HepG2 (cell line): ENCODE data around the gene CDK12. TPM values are rescaled to one million over a fixed set of nuclear protein-coding genes. Genes with fewer than 3 reads are reported as not detected.

Experiments
- ATF1 ChIP-seq: IDR thresholded peaks from 2 replicates; pipeline ENCODE4 v1.6.1; 2016; ENCODE audit warnings: mild to moderate bottlenecking, control low read depth
- CCDC6 ChIP-seq: sonication (generic); formaldehyde crosslinking; IDR thresholded peaks from 2 replicates; pipeline ENCODE4 v1.8.1; 2022; ENCODE audit warnings: mild to moderate bottlenecking, missing genetic modification reagents, moderate library complexity
- FOXP4 ChIP-seq: sonication (generic); formaldehyde crosslinking; IDR thresholded peaks from 2 replicates; pipeline ENCODE4 v1.4.0; 2020; ENCODE audit warnings: missing genetic modification reagents
- KLF15 ChIP-seq: sonication (generic); formaldehyde crosslinking; IDR thresholded peaks from 2 replicates; pipeline ENCODE4 v1.8.1; 2023; ENCODE audit warnings: borderline replicate concordance, mild to moderate bottlenecking, inconsistent platforms, missing genetic modification reagents, mixed read lengths
- MTF1 ChIP-seq: sonication (generic); formaldehyde crosslinking; IDR thresholded peaks from 2 replicates; pipeline ENCODE4 v1.5.0; 2020; ENCODE audit warnings: missing genetic modification reagents
- NFKB2 ChIP-seq: sonication (generic); formaldehyde crosslinking; IDR thresholded peaks from 2 replicates; pipeline ENCODE4 v1.4.0; 2020; ENCODE audit warnings: missing genetic modification reagents, borderline replicate concordance
- REST ChIP-seq, 2 experiments: IDR thresholded peaks; 2 replicates each; pipeline ENCODE4 v1.6.1; 2011 to 2012; ENCODE audit warnings: low read length in 2 of 2, borderline replicate concordance in 1 of 2, low read depth in 1 of 2, mild to moderate bottlenecking in 1 of 2, moderate library complexity in 1 of 2
- SIX1 ChIP-seq: sonication (generic); formaldehyde crosslinking; IDR thresholded peaks from 2 replicates; pipeline ENCODE4 v1.4.0; 2020; ENCODE audit warnings: missing genetic modification reagents, borderline replicate concordance
- ZBTB7A ChIP-seq: sonication (generic); formaldehyde crosslinking; IDR thresholded peaks from 2 replicates; pipeline ENCODE4 v1.8.0; 2022; ENCODE audit warnings: mild to moderate bottlenecking, missing genetic modification reagents
- ZEB1 ChIP-seq: IDR thresholded peaks from 2 replicates; pipeline ENCODE4 v1.6.1; 2012; ENCODE audit warnings: mild to moderate bottlenecking, low read depth, inconsistent platforms; ENCODE audit not compliant: insufficient replicate concordance
- ZFYVE20 ChIP-seq: sonication (generic); formaldehyde crosslinking; IDR thresholded peaks from 2 replicates; pipeline ENCODE4 v1.8.0; 2023; ENCODE audit warnings: low read depth, mild to moderate bottlenecking, moderate library complexity, missing genetic modification reagents, borderline replicate concordance
- ZNF232 ChIP-seq: sonication (generic); formaldehyde crosslinking; IDR thresholded peaks from 2 replicates; pipeline ENCODE4 v1.4.0; 2020; ENCODE audit warnings: missing genetic modification reagents, borderline replicate concordance
- ZNF234 ChIP-seq: sonication (generic); formaldehyde crosslinking; conservative IDR thresholded peaks from 2 replicates; pipeline ENCODE4 v1.5.1; 2020; ENCODE audit warnings: mild to moderate bottlenecking, missing genetic modification reagents
- ZNF446 ChIP-seq: sonication (generic); formaldehyde crosslinking; IDR thresholded peaks from 2 replicates; pipeline ENCODE4 v1.5.0; 2020; ENCODE audit warnings: mild to moderate bottlenecking, missing genetic modification reagents
- ZNF451 ChIP-seq: sonication (generic); formaldehyde crosslinking; IDR thresholded peaks from 2 replicates; pipeline ENCODE4 v1.5.0; 2020; ENCODE audit warnings: mild to moderate bottlenecking, missing genetic modification reagents
- ZNF558 ChIP-seq: sonication (generic); formaldehyde crosslinking; IDR thresholded peaks from 2 replicates; pipeline ENCODE4 v1.9.0; 2022; ENCODE audit warnings: mild to moderate bottlenecking, missing genetic modification reagents, borderline replicate concordance
- ZSCAN12 ChIP-seq: sonication (generic); formaldehyde crosslinking; IDR thresholded peaks from 2 replicates; pipeline ENCODE4 v1.9.0; 2021; ENCODE audit warnings: mild to moderate bottlenecking, missing genetic modification reagents
- polyA plus RNA-seq, 8 experiments: library from polyadenylated mRNA; depleted of rRNA in 3 of 8; stranded (reverse) in 7 of 8; unstranded in 1 of 8; fragments of >200 nt; fragmentation: Illumina TruSeq in 4 of 8; extraction: Trizol in 4 of 8; gene quantifications; 2 replicates each; pipeline versions ENCODE4 v1.2.1 to v1.2.3, GENCODE V29; 2011 to 2016; ENCODE audit warnings: low read depth in 4 of 8, missing spikeins in 1 of 8, mixed read lengths in 1 of 8; ENCODE audit not compliant: insufficient read depth in 1 of 8
- total RNA-seq, 5 experiments: library from RNA; depleted of rRNA; stranded (reverse); fragments of >200 nt; fragmentation: Illumina TruSeq; extraction: Trizol; gene quantifications; 2 replicates each; pipeline ENCODE4 v1.2.3, GENCODE V29; 2016; ENCODE audit warnings: low read depth in 1 of 5

The CDK12 gene
- total and polyA plus RNA-seq, 2 of the 13 experiments (the other 11 are each of a cell fraction or from before 2014, with no cell fraction given), result 24.0 to 88.6 TPM

GRCh38 chr17:39450847-39451581, 10.3 kb upstream of the CDK12 start, which contains the start of gene MED1 (continued):
- no peak for TF ChIP-seq FOXP4 (CRISPR knock-in tag)
- TF ChIP-seq ZNF446 (CRISPR knock-in tag), result no peak
- TF ChIP-seq ATF1, result no peak
- TF ChIP-seq ZNF451 (CRISPR knock-in tag), result 0 out of 2 replicates have a peak, but pooled peaks have one; percentile 62
- no peak for TF ChIP-seq KLF15 (CRISPR knock-in tag)
- TF ChIP-seq ZBTB7A (CRISPR knock-in tag), result no peak; the same call in 1 of the 2 replicates
- TF ChIP-seq ZEB1, result peak; percentile 53
- peak; percentile 80; the same call in 1 of the 2 replicates for TF ChIP-seq ZNF558 (CRISPR knock-in tag)
- TF ChIP-seq ZFYVE20 (CRISPR knock-in tag), result no peak
- peak; percentile 59; the same call in 1 of the 2 replicates for TF ChIP-seq CCDC6 (CRISPR knock-in tag)
- TF ChIP-seq REST (IDR thresholded peaks at IDR 0.05; ENCODE audit: borderline replicate concordance in 1 of 2, low read depth in 1 of 2, low read length in 2 of 2), result peak in 1 of 2 experiments; percentile 79; a peak in 2 of 4 replicates
- TF ChIP-seq SIX1 (CRISPR knock-in tag), result no peak
- 0 out of 2 replicates have a peak, but pooled peaks have one; percentile 23 for TF ChIP-seq MTF1
- TF ChIP-seq ZSCAN12 (CRISPR knock-in tag), result 0 out of 2 replicates have a peak, but pooled peaks have one; percentile 53
- no peak for TF ChIP-seq ZNF232 (CRISPR knock-in tag)
- TF ChIP-seq NFKB2, result 0 out of 2 replicates have a peak, but pooled peaks have one; percentile 34
- TF ChIP-seq ZNF234, result no peak
